Stimulated activated CD4-positive, alpha-beta T cell treated with anti-CD3 and anti-CD28 coated beads, TNF-alpha, amount 100 ng/mL, for 48 hours (primary cell): Measurements from ENCODE around the gene DCC.

Experiments
- DNase-seq, 3 donors: peaks; one replicate each; pipeline ENCODE4 v3.0.0-alpha.2; 2020; ENCODE audit warnings: low read depth in 3 of 3

The DCC gene

DNA sequence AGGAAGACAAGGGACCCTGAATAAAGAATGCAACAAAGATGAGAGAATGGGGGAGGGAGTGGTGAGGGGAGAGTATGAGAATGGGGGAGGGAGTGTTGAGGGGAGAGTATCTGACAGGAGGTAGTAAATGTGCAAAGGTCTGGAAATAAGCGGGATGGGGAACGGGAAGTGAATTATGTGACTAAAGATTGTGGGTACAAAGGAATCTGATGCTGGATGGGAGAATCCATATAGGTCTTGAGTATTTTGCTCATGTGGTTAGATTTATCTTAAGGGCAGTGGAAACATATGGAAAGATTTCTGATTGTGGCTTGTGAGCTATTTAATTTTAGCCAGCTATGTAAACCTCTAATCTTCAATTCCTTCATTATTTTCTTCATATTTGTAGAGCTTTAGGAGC lies 593.4 kb downstream of the DCC start:
- DNase-seq = no peak

DNA sequence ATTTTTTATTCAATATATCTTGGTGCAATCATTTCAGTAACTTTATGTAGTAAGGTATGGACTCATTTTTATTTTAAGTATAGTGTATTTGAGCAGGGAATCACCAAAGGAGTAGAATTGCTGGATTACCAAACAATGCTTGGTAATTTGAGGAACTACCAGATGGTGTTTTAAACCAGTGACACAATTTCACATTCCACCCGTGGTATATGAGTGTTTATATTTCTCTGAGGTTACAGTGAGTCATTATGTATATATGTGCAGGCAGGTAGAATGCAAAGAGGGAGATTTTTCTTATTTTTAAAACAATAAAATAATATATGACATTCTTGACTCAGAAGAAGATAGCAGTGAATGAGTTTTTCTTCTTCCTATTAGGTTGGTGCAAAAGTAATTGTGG lies 596.9 kb downstream of the DCC start:
- DNase-seq = no peak

DNA sequence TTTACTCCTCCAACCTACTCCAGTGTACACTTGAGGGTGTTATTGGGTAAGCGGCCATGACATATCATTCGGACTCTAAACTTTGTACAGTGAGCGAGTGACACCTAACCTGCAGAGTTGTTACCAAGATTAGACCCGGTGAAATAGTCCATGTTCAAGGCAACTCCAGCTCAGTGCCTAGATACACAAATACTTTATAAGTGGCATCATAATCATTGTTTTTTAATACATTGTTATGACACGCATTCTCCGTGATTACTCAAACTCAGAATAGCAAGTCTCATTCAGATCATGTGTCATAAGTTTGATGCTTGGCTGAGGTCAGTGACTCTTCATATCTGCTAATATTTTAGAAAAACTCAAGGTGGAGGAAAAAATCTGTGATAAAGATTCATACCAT lies 597.8 kb downstream of the DCC start:
- DNase-seq = no peak

DNA sequence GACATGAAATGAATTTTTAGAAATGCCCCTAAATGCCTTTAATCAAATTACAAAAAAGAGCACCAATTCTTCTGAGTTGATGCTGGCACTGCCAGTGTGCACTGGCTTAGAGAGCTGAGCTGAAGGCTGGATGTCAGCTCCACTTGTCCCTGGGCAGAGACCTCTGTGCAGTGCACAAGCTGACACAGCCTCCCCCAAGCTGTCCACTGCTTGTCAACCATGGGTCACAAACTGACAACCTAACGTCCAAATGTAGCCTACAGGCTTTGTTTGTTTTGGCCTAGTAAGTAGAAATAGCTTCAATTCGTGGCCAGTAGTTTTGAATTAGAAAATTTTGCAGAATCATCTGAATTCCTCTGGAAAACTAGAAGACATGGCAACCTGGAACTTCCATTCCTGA lies 605.6 kb downstream of the DCC start:
- DNase-seq = no peak

DNA sequence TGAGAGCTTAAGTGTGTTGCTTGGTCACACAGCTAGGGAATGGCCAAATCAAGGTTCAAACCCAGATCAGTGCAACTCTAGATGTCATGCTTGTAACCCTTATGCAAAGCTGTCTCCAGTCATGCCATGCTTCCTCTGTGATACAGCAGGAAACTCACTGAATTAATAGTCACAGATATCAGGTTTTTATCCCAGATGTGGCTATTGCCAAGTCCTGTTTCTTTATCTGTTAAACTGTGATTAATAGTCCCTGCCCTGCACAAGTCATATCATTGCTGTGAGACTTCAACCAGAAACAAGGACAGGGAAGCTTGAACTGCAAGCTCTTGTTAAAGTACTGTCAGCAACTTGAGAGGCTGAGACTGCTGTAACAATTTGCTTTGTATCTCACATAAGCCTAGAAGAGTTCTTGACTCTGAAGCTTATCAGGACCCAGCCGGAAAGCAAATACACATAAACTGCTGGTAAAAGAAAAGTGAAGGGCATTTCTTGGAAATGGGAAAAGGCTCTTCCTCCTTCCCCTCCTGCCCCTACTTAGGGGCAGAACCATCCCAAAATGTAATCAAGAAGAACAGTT lies 609.0 kb downstream of the DCC start:
- DNase-seq = no peak

- no peak for DNase-seq
Observed at GRCh38 chr18:52950155-52950554, 610.2 kb downstream of the DCC start.

DNA sequence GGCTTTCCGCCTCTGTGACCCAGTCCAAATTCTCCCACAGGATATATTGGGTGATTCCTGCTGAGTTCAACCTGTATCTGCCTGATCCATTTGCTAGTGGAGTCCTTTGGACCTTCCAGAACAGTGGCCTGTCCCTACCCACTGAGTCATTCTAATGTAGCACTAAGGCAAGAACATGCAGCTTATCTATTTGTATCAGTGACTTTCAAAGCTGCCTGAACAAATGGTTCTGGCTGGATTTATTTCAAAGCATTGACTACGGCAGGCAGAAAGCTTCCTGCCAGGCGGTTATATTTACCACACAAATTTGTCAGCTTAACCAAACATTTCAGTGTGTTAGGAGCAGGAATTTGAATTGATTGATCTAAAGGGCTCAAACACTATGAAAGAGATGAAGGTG lies 613.4 kb downstream of the DCC start:
- DNase-seq = no peak

- no peak for DNase-seq
Observed at GRCh38 chr18:52963481-52963880, 623.5 kb downstream of the DCC start.

DNA sequence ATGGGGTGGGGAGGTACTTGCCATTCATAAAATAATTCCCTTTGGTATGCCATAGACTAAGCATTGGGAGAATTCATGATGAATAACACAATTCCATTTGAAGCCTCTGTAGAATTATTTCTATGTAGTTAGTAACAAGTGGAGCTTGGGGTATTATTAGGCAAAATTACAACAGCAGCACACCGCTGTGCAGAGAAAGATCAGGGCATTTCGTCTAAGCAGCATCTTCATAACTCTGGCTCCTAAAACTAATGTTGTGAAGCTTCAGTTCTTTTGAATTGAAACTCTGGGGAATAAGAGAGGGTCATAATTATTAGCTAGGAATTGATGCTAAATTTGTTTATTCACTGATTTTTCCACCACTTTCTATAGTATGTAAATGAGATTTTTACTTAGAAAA lies 630.7 kb downstream of the DCC start:
- no peak for DNase-seq

GRCh38 chr18:52971097-52971496 lies 631.1 kb downstream of the DCC start:
- no peak for DNase-seq

GRCh38 chr18:52979892-52980291 lies 639.9 kb downstream of the DCC start:
- DNase-seq = no peak

- no peak for DNase-seq
Observed at GRCh38 chr18:52991246-52991645, 651.2 kb downstream of the DCC start.

- DNase-seq = no peak
Observed at GRCh38 chr18:52992041-52992440, 652.0 kb downstream of the DCC start.

DNA sequence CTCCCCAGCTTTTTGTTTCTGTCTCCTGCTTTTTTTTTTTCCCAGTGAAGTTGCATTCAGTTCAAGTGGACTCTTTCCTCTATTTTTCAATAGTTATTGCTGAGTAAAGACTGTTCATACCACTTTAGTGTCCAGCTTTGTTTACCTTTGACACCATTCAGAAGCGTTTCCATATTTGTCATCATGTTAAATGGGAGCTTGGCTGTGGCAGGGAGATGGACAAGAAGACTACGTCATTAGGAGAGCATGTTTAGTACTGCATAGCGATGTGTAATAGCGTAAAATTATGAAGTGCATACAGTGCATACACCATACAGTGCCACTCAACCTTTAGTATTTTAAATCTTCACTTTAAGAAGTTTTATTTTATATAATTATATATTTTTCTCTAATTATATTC lies 655.9 kb downstream of the DCC start:
- DNase-seq = no peak

DNA sequence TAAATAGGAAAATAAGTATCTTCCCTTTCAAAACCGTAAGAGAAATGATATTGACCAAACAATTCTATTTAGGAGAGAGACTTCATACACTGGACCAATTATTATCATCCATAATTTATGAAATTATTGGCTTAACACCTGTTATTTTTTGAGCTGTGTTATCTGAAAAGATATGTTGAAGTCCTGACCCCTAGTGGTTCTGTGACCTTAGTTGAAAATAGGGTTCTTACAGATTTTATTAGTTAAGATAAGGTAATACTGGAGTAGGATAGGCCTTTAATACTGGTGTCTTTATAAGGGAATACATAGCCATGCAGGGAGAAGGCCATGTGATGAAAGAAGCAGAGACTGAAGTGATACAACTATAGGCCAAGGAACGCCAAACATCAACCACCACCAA lies 659.6 kb downstream of the DCC start:
- DNase-seq = no peak

- DNase-seq = no peak
Observed at GRCh38 chr18:53004798-53005197, 664.8 kb downstream of the DCC start.

DNA sequence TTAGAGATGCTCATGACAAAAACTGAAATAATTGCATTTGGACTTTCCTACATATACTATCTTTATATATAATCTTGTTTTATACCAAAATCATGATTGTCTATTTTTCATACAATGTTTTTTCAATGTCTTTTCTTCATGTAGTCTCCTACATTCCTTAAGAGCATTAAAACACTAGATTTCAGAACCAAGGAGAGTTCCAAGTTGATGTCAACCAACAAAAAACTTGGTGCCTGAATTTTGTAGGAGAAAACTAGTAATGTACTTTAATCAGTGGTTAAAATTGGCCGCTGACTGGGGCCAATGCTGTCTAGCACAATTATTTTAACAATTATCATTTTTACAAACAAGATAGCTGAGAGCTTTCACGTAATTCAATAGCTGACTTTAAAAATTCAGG lies 678.8 kb downstream of the DCC start:
- no peak for DNase-seq

DNA sequence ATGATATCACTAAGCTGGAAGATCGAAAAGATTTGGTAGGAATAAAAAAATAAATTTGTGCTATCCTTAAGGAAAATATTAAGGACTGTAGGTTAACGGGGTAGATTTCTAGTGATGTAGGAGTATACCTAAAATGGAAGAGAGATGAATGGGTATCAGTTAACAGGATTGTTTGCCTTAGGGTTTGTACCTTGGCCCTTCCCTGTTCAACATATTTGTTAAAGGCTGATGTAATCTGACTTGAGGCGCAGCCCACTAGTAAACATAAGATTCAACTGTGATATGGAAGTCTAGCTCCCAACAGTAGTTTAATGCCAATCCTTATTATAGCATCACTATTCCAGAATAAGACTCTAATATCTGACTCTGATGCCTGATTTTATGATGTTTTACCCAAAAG lies 685.2 kb downstream of the DCC start:
- DNase-seq = no peak

DNA sequence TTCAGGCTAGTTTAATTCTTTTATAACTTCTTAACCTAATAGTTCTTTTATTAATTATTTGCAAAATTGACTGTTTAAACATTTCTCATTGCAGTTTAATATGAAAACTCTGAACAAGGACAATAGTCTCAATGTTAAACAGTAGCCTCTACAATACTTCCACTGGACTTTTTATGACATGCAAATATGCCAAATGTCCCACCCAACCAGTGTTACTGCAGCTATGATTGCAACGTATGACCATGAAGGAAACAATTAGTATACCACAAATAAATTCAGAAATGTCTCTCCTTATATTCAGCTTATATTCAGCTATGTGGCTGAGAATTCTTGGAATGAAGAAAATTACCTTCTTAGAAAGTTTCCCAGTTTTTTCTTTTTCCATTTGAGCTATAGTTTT lies 688.6 kb downstream of the DCC start:
- no peak for DNase-seq

- DNase-seq = no peak
Observed at GRCh38 chr18:53033128-53033527, 693.1 kb downstream of the DCC start.

DNA sequence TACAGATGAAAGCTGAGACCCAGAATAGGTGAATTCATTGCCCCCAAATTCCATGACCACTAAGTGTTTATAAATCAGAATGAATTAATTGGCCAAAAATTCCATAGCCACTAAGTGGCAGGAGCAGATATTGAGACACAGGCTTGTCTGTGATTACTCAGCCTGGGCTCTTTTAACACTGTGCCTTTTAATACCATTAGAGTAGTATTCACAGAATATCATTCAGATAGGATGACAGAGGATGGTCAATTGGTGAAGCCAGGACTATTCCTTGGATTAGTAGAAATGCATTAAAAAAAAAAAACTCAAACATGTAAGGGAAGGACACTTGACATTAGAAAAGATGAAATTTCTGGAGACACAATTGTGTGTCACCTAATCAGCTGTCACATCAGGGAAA lies 698.6 kb downstream of the DCC start:
- DNase-seq = no peak

DNA sequence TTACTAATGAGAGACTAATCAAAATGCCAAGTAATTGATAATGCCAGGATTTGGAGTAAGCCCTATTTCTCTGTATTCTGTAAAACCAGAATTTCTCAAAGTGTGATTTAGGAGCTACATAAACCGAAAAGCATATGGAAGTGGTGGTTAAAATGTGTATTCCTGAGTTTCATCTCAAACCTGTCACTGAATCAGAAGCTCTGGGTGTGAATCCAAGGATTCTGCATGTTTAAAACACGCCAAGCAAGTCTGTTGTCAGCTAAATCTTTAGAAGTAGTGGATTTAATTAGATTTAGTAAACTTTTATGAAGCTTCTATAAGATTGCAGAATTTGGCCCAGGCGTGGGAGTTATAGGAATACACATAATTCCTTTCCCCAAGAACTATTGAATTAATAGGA lies 700.3 kb downstream of the DCC start:
- no peak for DNase-seq

- DNase-seq = no peak
Observed at GRCh38 chr18:53056064-53056463, 716.1 kb downstream of the DCC start.

DNA sequence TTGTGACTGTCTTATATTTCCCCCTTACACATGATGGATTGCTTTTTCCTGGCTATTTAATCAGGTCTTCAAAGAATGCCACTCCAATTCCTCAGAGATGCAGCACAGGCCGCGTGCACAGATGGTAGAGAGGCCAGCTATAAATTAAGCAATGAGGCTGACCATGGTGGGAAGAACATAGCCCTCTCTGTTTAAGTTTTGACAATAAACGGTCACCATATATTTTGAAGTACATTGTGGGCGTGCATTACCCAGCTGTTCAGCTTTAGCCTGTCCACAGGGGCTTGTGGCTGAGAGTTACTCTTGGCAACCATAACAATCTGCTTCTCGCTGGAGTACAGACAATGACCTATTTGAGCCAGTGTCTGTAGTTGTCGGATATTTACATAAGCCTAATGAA lies 730.8 kb downstream of the DCC start:
- DNase-seq = no peak

DNA sequence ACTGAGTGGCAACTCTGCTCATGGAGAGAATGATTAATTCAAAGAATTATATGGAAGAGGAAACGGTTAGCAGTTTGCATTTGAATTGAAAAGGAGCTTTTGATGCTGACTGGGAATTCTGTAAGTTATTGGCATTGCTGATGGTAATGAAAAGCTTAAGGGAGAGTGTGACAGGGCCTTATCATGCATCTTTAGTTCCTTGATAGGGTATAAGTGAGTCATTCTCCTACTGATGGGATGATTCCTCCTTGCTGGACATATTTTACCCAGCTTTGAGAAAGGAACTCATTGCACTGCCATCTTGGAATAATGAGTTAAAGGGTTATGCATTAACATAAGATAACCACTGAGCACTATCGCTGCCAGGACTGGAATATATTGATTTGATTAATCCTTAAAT lies 740.7 kb downstream of the DCC start:
- no peak for DNase-seq
